MCF 10A (cell line): ENCODE measurements around the gene ADAMTS16. TPM values are rescaled to one million over a fixed set of nuclear protein-coding genes. Genes with fewer than 3 reads are reported as not detected.

Experiments used
- BruUV-seq: library from RNA; stranded (reverse); fragments of 400-500 nt; replicated peaks from 2 replicates; lab custom pipeline; 2021; lab: Mats Ljungman, UMichigan
- CTCF ChIA-PET: fragments of 300-600 bp; sonication (Branson Sonifier 250); formaldehyde crosslinking; extraction: SDS; loops from one replicate; lab custom pipeline; 2021; ENCODE audit warnings: antibody characterized with exemption, inconsistent platforms; lab: Yijun Ruan, JAX
- POLR2A ChIA-PET: fragments of 300-600, 350-650 bp; sonication (Branson Sonifier 250); formaldehyde crosslinking; extraction: SDS; loops from one replicate; lab custom pipeline; 2020; ENCODE audit warnings: antibody characterized with exemption, inconsistent platforms; lab: Yijun Ruan, JAX
- DNase-seq: peaks from one replicate; pipeline ENCODE4 v3.0.0-alpha.2; 2018; ENCODE audit not compliant: unreplicated experiment
- H3K27ac Mint-ChIP-seq: one replicate; pipeline ENCODE4 v1.8.0; 2022; ENCODE audit warnings: mild to moderate bottlenecking, low read depth, mixed read lengths; ENCODE audit not compliant: unreplicated experiment
- H3K27me3 Mint-ChIP-seq: one replicate; pipeline ENCODE4 v1.8.0; 2022; ENCODE audit warnings: mixed read lengths; ENCODE audit not compliant: insufficient read depth, unreplicated experiment
- H3K36me3 Mint-ChIP-seq: one replicate; pipeline ENCODE4 v1.8.0; 2022; ENCODE audit warnings: mild to moderate bottlenecking, moderate library complexity, mixed read lengths; ENCODE audit not compliant: insufficient read depth, unreplicated experiment
- H3K4me1 Mint-ChIP-seq: one replicate; pipeline ENCODE4 v1.8.0; 2022; ENCODE audit warnings: mixed read lengths; ENCODE audit not compliant: insufficient read depth, unreplicated experiment
- H3K4me3 Mint-ChIP-seq: one replicate; pipeline ENCODE4 v1.8.0; 2022; ENCODE audit warnings: mild to moderate bottlenecking, moderate library complexity, mixed read lengths; ENCODE audit not compliant: unreplicated experiment
- H3K9me3 Mint-ChIP-seq: one replicate; pipeline ENCODE4 v1.8.0; 2022; ENCODE audit warnings: mixed read lengths; ENCODE audit not compliant: unreplicated experiment
- intact Hi-C: fragments of 100-400 bp; cut with micrococcal nuclease; formaldehyde crosslinking; loops from 2 replicates; pipeline ENCODE4 v1.14.1; 2022
- total RNA-seq: library from RNA; stranded (reverse); gene quantifications from 2 replicates; pipeline ENCODE4 v1.2.3, GENCODE V29; 2022
- TF ChIP-seq, protein P1 (sequence below): fragments of 200-600 bp; IDR thresholded peaks from one replicate; pipeline ENCODE4 v1.8.0; 2022; ENCODE audit warnings: antibody characterized with exemption, mild to moderate bottlenecking; ENCODE audit not compliant: unreplicated experiment

The ADAMTS16 gene
- total RNA-seq, 1 experiment from 2014 or later: not detected

DNA sequence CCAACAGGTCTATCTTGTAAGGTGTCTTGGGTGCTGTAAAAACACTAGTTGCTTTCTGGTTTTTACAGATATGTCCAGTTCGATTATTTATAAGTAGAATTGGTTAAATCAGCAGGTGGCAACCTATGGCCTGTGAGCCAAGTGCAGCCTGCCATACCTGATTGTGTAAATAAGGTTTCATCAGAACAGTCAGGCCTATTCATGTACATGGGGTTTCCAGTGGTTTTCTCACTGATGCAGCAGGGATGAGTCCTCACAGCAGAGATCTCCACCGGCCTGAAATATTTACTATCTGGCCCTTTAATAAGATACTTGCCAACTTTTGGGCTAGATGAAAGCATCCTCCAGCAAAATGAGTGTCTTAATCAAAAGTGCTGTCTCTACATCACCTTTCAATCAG, 149.4 kb downstream of the ADAMTS16 start:
- Mint-ChIP-seq H3K4me1 (no peaks in the 10 kb centered on the region), H3K4me3 (no peak overlapping the region), H3K36me3 (no peaks in the 10 kb centered on the region), H3K27me3 (no peaks in the 10 kb centered on the region), H3K9me3 (no peaks in the 10 kb centered on the region), H3K27ac (no peak overlapping the region)
- no TSS peak for BruUV-seq
- intact Hi-C loops: no loop called here
- ChIA-PET CTCF (no interaction called here), POLR2A (no interaction called here)
- TF ChIP-seq, protein P1, sequence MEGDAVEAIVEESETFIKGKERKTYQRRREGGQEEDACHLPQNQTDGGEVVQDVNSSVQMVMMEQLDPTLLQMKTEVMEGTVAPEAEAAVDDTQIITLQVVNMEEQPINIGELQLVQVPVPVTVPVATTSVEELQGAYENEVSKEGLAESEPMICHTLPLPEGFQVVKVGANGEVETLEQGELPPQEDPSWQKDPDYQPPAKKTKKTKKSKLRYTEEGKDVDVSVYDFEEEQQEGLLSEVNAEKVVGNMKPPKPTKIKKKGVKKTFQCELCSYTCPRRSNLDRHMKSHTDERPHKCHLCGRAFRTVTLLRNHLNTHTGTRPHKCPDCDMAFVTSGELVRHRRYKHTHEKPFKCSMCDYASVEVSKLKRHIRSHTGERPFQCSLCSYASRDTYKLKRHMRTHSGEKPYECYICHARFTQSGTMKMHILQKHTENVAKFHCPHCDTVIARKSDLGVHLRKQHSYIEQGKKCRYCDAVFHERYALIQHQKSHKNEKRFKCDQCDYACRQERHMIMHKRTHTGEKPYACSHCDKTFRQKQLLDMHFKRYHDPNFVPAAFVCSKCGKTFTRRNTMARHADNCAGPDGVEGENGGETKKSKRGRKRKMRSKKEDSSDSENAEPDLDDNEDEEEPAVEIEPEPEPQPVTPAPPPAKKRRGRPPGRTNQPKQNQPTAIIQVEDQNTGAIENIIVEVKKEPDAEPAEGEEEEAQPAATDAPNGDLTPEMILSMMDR: no peak
- no peak for DNase-seq

DNA sequence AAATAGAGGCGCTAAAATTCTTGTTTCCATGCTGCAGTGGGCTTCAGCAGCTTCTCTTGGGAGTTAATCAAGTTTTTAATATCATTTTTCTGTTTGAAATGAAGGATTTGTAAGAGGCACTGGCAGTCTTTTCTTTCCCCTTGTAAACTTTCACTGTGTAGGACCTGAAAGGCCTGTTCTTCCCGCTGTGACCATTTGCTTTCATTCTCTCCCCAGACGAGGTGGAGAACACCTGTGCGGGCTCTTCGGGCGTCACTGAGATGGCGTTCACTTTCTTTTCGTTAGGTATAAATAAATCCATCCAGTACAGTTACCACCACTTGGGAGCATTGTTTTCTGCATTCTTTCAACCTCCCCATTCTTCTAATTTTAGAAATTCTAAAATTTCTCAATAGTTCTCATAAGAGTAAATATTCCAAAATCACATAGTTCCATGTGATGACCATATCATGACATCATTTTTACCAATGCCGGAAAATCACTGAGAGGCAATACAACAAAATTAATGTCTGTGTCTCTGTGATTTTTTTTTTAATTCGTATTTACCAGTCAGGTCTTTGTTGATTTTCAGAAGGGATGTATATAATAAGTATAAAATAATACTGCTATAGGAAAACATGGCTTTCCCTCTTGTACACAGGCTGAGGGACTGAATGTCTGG, 150.7 kb downstream of the ADAMTS16 start:
- TF ChIP-seq, protein P1: no peak
- CTCF ChIA-PET: no interaction called here
- no peaks in the 10 kb centered on the region for H3K27me3 Mint-ChIP-seq

DNA sequence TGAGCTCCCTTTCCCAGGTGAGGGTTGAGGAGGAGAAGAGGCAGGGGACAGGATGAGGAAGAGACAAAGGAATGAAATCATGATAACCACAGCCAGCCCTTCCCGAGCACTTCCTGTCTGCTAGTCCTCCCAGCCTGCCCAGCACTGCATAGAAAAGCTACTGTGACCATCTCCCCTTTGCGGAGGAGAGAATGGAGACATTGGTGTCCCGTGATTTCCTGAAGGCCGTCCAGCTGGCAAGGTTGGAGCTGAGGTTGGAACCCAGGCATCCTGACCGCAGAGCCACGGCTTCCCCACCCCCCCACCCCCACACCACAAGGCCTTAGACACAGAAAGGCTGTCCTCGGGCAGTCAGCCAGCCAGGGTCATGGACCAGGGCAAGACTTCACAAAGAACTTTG, 151.2 kb downstream of the ADAMTS16 start:
- ChIA-PET POLR2A (no interaction called here), CTCF (interaction anchor here (0.6 to 0.7 kb wide), 2 partner anchors 603 to 1107 kb away, joined by 3 read pairs; no protein-coding TSS in a partner anchor)
- no TSS peak for BruUV-seq
- no peak for DNase-seq
- TF ChIP-seq, protein P1: no peak
- Mint-ChIP-seq H3K9me3 (no peaks in the 10 kb centered on the region), H3K4me3 (no peak overlapping the region), H3K27me3 (peaks cover 2% of the 10 kb centered on the region), H3K4me1 (no peaks in the 10 kb centered on the region), H3K36me3 (no peaks in the 10 kb centered on the region), H3K27ac (no peak overlapping the region)
- intact Hi-C loops: no loop called here

More for the DNA sequence above, 150.7 kb downstream of the ADAMTS16 start:
- no TSS peak for BruUV-seq
- H3K4me3 Mint-ChIP-seq: no peak overlapping the region
- POLR2A ChIA-PET: no interaction called here
- H3K9me3 Mint-ChIP-seq: no peaks in the 10 kb centered on the region
- H3K27ac Mint-ChIP-seq: no peak overlapping the region
- H3K36me3 Mint-ChIP-seq: no peaks in the 10 kb centered on the region
- DNase-seq: no peak
- intact Hi-C loops: no loop called here
- no peaks in the 10 kb centered on the region for H3K4me1 Mint-ChIP-seq

DNA sequence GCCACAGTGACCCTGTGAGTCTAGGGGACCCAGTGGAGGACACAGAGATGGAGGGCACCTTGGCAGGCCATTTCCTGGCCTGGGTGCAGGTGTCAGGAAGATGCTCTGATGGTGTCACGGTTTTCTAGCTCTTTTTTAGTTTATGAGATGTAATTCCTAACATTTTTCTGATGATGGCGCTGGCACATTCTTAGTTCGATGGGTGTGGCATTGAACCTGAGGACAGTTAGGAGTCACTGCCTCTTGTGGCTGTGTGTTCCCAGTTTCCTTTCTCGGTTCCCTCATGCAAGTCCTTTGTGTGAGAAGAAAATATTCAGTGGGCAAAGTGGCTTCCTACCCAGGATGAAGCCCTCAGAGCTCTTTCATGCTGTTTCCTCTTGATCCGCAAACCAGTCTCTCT, 152.9 kb downstream of the ADAMTS16 start:
- Mint-ChIP-seq H3K9me3 (no peaks in the 10 kb centered on the region), H3K27ac (no peak overlapping the region), H3K4me3 (no peak overlapping the region), H3K27me3 (peaks cover 18% of the 10 kb centered on the region), H3K36me3 (no peaks in the 10 kb centered on the region), H3K4me1 (no peaks in the 10 kb centered on the region)
- TF ChIP-seq, protein P1: no peak
- DNase-seq: no peak
- CTCF ChIA-PET: no interaction called here
- intact Hi-C loops: no loop called here
- no TSS peak for BruUV-seq
- POLR2A ChIA-PET: no interaction called here
